Heart right ventricle (tissue), 16 donors: ENCODE data around the gene NPR2. TPM values are rescaled to one million over a fixed set of nuclear protein-coding genes. Genes with fewer than 3 reads are reported as not detected.

Source experiments
- ATAC-seq, 8 donors: fragments of 200-7000 bp; cut with Tn5 transposase; one replicate each; pipeline ENCODE4 v1.9.1; 2020; ENCODE audit warnings: mild to moderate bottlenecking in 8 of 8, moderate library complexity in 8 of 8, moderate number of reproducible peaks in 1 of 8
- DNase-seq, 2 donors: peaks; one replicate each; pipeline ENCODE4 v3.0.0-alpha.2; 2020
- H3K27ac ChIP-seq, 10 donors: fragments of 200-600 bp; sonication (generic) in 2 of 10; one replicate each; pipeline versions ENCODE4 v1.5.0 to v1.8.0; 2020 to 2022; ENCODE audit warnings: mild to moderate bottlenecking in 3 of 10
- H3K27me3 ChIP-seq, 7 donors: fragments of 200-600 bp; one replicate each; pipeline ENCODE4 v1.8.0; 2021 to 2022; ENCODE audit warnings: mild to moderate bottlenecking in 2 of 7
- H3K36me3 ChIP-seq, 9 donors: fragments of 200-600 bp; sonication (generic) in 1 of 9; one replicate each; pipeline versions ENCODE4 v1.5.0 to v1.8.0; 2020 to 2022; ENCODE audit warnings: mild to moderate bottlenecking in 2 of 9
- H3K4me1 ChIP-seq, 9 donors: fragments of 200-600 bp; sonication (generic) in 1 of 9; one replicate each; pipeline versions ENCODE4 v1.5.0 to v1.8.0; 2020 to 2022; ENCODE audit warnings: mild to moderate bottlenecking in 4 of 9
- H3K4me3 ChIP-seq, 10 donors: fragments of 200-600 bp; sonication (generic) in 2 of 10; one replicate each; pipeline versions ENCODE4 v1.5.0 to v1.8.0; 2020 to 2022; ENCODE audit warnings: mild to moderate bottlenecking in 7 of 10, moderate library complexity in 2 of 10
- H3K9me3 ChIP-seq, 11 donors: fragments of 200-600 bp in 10 of 11; sonication (generic) in 2 of 11; one replicate each; pipeline versions ENCODE4 v1.5.0 to v1.8.0; 2013 to 2022; ENCODE audit warnings: mild to moderate bottlenecking in 2 of 11, control low read depth in 1 of 11, moderate library complexity in 1 of 11
- CTCF ChIP-seq, 9 donors: fragments of 200-600 bp; sonication (generic) in 2 of 9; IDR thresholded peaks; one replicate each; pipeline versions ENCODE4 v1.5.0 to v1.8.0; 2021 to 2022; ENCODE audit warnings: antibody characterized with exemption in 9 of 9, mild to moderate bottlenecking in 5 of 9, moderate library complexity in 1 of 9
- WGBS, 2 donors: extraction: QIAGEN DNeasy Blood & Tissue Kit; methylation state at CpG; one replicate each; pipeline ENCODE4 v1.1.7; 2013; ENCODE audit warnings: inconsistent platforms in 1 of 2; 5-methylcytosine and 5-hydroxymethylcytosine counted together
- intact Hi-C, 10 donors: fragments of 100-400 bp; cut with DNase I; formaldehyde crosslinking; loops; one replicate each; pipeline versions ENCODE4 v1.11.1 to v1.14.2; 2022
- polyA plus RNA-seq, 2 donors: library from polyadenylated mRNA; stranded (reverse); fragments of 200-250 nt; gene quantifications; one replicate each; pipeline ENCODE4 v1.2.3, GENCODE V29; 2013
- total RNA-seq, 10 donors: library from RNA; stranded (reverse); fragmentation: NEBNext Ultra II Directional in 3 of 10; extraction: Animal tissue kit (Norgen Biotek cat#: 25700) in 3 of 10; gene quantifications; one replicate each; pipeline versions ENCODE4 v1.2.1 to v1.2.4, GENCODE V29; 2021 to 2023
- donor health status: Arrhythmogenic right ventricular cardiomyopathy.
- donor health status: ischemic (EF 13 %, LVEDD 7.1; RV severe dilation, severe dysfunction).
- donor health status: healthy with polysubstance abuse.
- donor health status: DM: no; HTN: yes; CAD: no.
- donor health status: DM: no; HTN: no; CAD: no.
- donor health status: ischemic (EF 25% LVEDD 6.9; RV normal size, moderate dysfunction).
- donor health status: ischemic (EF 25% LVEDD 5.7; RV mildly dilated, moderate dysfunction).
- donor health status: healthy.
- donor health status: DM: yes; HTN: yes; CAD: no.
- donor health status: Ischemic cardiomyopathy.
- donor health status: ischemic (EF 35%, LVEDD 5.7; RV mildly dilated, moderate dysfunction).
- donor health status: nonischemic (EF 11% LVEDD 7.7; RV severe dilation, severe dysfunction).
- donor health status: DM: yes; HTN: yes; CAD: no.
- donor health status: PGD.
- donor health status: ischemic (EF 29% LVEDD 5.4; RV normal size, mild dysfunction).
- donor health status: nonischemic (EF 23%, LVEDD 6.1; RV moderate dilation, normal function).

Gene NPR2
- total and polyA plus RNA-seq, 12 donors = 13.5 to 26.4 (median 20.8) TPM

GRCh38 chr9:35783418-35783817 lies 8.0 kb upstream of the NPR2 start:
- Histone ChIP-seq H3K27ac (no peak overlapping the region), H3K4me3 (no peak overlapping the region), H3K9me3 (no peaks in the 10 kb centered on the region), H3K36me3 (no peaks in the 10 kb centered on the region), H3K27me3 (no peaks in the 10 kb centered on the region), H3K4me1 (no peaks in the 10 kb centered on the region)
- intact Hi-C loops = loop anchor here in 1 of 10 donors (10.0 kb wide), 1 partner anchor 241 kb away; no protein-coding TSS in a partner anchor
- ATAC-seq (no peak), DNase-seq (no peak)
- no peak for TF ChIP-seq CTCF (IDR thresholded peaks at IDR 0.05)

GRCh38 chr9:35789541-35789940 lies 1.9 kb upstream of the NPR2 start:
- H3K4me1 ChIP-seq = peaks cover 16 to 39% (median 30%) of the 10 kb centered on the region in 9 donors
- TF ChIP-seq CTCF (IDR thresholded peaks at IDR 0.05) = no peak
- WGBS, 2 donors = 94 to 97% methylated on average over 2 of the region's 2 CpGs
- no peak for DNase-seq
- no peaks in the 10 kb centered on the region for H3K9me3 ChIP-seq
- no peak overlapping the region for H3K4me3 ChIP-seq
- H3K27ac ChIP-seq = no peak overlapping the region
- peaks cover 0 to 7% (median 0%) of the 10 kb centered on the region in 7 donors for H3K27me3 ChIP-seq
- H3K36me3 ChIP-seq = no peaks in the 10 kb centered on the region
- no peak for ATAC-seq
- intact Hi-C loops = loop anchor here in 2 of 10 donors (2.0 to 10.0 kb wide), 3 partner anchors 33 to 235 kb away; no protein-coding TSS in a partner anchor

GRCh38 chr9:35790025-35790384 lies 1.4 kb upstream of the NPR2 start:
- Histone ChIP-seq H3K9me3 (no peaks in the 10 kb centered on the region), H3K27ac (no peak overlapping the region), H3K4me1 (peaks cover 16 to 43% (median 31%) of the 10 kb centered on the region in 9 donors), H3K4me3 (no peak overlapping the region), H3K27me3 (peaks cover 0 to 7% (median 0%) of the 10 kb centered on the region in 7 donors), H3K36me3 (no peaks in the 10 kb centered on the region)
- DNase-seq = no peak
- WGBS, 2 donors = 27 to 34% methylated on average over 4 of the region's 4 CpGs
- no peak for ATAC-seq
- no peak for TF ChIP-seq CTCF (IDR thresholded peaks at IDR 0.05)
- intact Hi-C loops = loop anchor here in 9 of 10 donors (1.0 to 10.0 kb wide), 8 partner anchors 23 to 235 kb away; partner anchors contain the start of genes FAM221B (in 3 of the 9), TMEM8B (in 3 of the 9) and SPAG8 (in 1 of the 9)

GRCh38 chr9:35790385-35791296 lies 750 bp upstream of the NPR2 start:
- peaks cover 16 to 47% (median 33%) of the 10 kb centered on the region in 9 donors for H3K4me1 ChIP-seq
- WGBS, 2 donors = 26 to 29% methylated on average over 37 of the region's 37 CpGs
- DNase-seq (peak; percentile 58 to 83), ATAC-seq (peak; percentile 83 to 94 (median 92))
- H3K27ac ChIP-seq = peak overlapping the region; percentile 2 to 90 (median 82)
- peak; percentile 71 to 91 (median 84) for TF ChIP-seq CTCF (IDR thresholded peaks at IDR 0.05)
- intact Hi-C loops = loop anchor here in 9 of 10 donors (1.0 to 10.0 kb wide), 9 partner anchors 22 to 234 kb away; partner anchors contain the start of genes FAM221B (in 3 of the 9), TMEM8B (in 3 of the 9) and SPAG8 (in 1 of the 9)
- no peaks in the 10 kb centered on the region for H3K36me3 ChIP-seq
- H3K9me3 ChIP-seq = no peaks in the 10 kb centered on the region
- H3K4me3 ChIP-seq = peak overlapping the region in 9 of 10 donors; percentile 56 to 78 (median 70)
- H3K27me3 ChIP-seq = peaks cover 0 to 7% (median 0%) of the 10 kb centered on the region in 7 donors
